PC-3 (cell line): ENCODE results near the gene THSD7A. TPM values are rescaled to one million over a fixed set of nuclear protein-coding genes. Genes with fewer than 3 reads are reported as not detected.

ENCODE experiments used
- ATAC-seq: fragments of 200-7000 bp; cut with Tn5 transposase; 2 replicates; pipeline ENCODE4 v1.9.1; 2020; ENCODE audit warnings: mild to moderate bottlenecking, moderate library complexity
- BruUV-seq: library from RNA; stranded (reverse); fragments of 400-500 nt; replicated peaks from 2 replicates; lab custom pipeline; 2021; lab: Mats Ljungman, UMichigan
- CTCF ChIA-PET: fragments of 300-600 bp; sonication (Branson Sonifier 250); formaldehyde crosslinking; loops from one replicate; lab custom pipeline; 2022; ENCODE audit warnings: antibody characterized with exemption; lab: Charles Lee
- POLR2A ChIA-PET: fragments of 300-600 bp; sonication (Branson Sonifier 250); formaldehyde crosslinking; loops from one replicate; lab custom pipeline; 2022; ENCODE audit warnings: antibody characterized with exemption; ENCODE audit not compliant: unreplicated experiment; lab: Charles Lee
- DNase-seq: peaks from one replicate; pipeline ENCODE4 v3.0.0-alpha.2; 2015
- H2AFZ ChIP-seq: fragments of 300-600 bp; sonication (generic); 2 replicates; pipeline ENCODE4 v1.6.0; 2016; ENCODE audit warnings: antibody characterized with exemption, low read length
- H3F3A ChIP-seq: fragments of 300-600 bp; sonication (generic); one replicate; pipeline ENCODE4 v1.6.0; 2017; ENCODE audit warnings: antibody characterized with exemption, low read length, control low read depth, mild to moderate bottlenecking; ENCODE audit not compliant: unreplicated experiment
- H3K27ac ChIP-seq: fragments of 300-600 bp; sonication (generic); 2 replicates; pipeline ENCODE4 v1.5.1; 2016; ENCODE audit warnings: mild to moderate bottlenecking, low read length
- H3K27me3 ChIP-seq: fragments of 300-600 bp; sonication (generic); 2 replicates; pipeline ENCODE4 v1.6.1; 2016; ENCODE audit warnings: low read length, mixed read lengths
- H3K36me3 ChIP-seq: fragments of 300-600 bp; sonication (generic); 2 replicates; pipeline ENCODE4 v1.6.1; 2016; ENCODE audit warnings: low read depth, mixed run types, low read length, mixed read lengths
- H3K4me1 ChIP-seq: fragments of 300-600 bp; sonication (generic); 2 replicates; pipeline ENCODE4 v1.5.1; 2016; ENCODE audit warnings: low read length; ENCODE audit not compliant: insufficient read depth
- H3K4me2 ChIP-seq: fragments of 300-600 bp; sonication (generic); 2 replicates; pipeline ENCODE4 v1.6.0; 2016; ENCODE audit warnings: low read length
- H3K4me3 ChIP-seq: fragments of 300-600 bp; sonication (generic); 2 replicates; pipeline ENCODE4 v1.5.1; 2016; ENCODE audit warnings: mild to moderate bottlenecking, low read length, mixed read lengths
- H3K79me2 ChIP-seq: fragments of 300-600 bp; sonication (generic); 2 replicates; pipeline ENCODE4 v1.6.1; 2017; ENCODE audit warnings: low read length, mixed read lengths
- H3K9ac ChIP-seq: fragments of 300-600 bp; sonication (generic); 2 replicates; pipeline ENCODE4 v1.6.0; 2016; ENCODE audit warnings: mild to moderate bottlenecking, low read length
- H3K9me2 ChIP-seq: fragments of 300-600 bp; sonication (generic); replicated peaks from 2 replicates; pipeline ENCODE4 v1.6.1; 2016; ENCODE audit warnings: mixed run types, low read length, mixed read lengths
- H3K9me3 ChIP-seq: fragments of 300-600 bp; sonication (generic); 2 replicates; pipeline ENCODE4 v1.6.1; 2016; ENCODE audit warnings: low read length, mixed read lengths
- H4K20me1 ChIP-seq: fragments of 300-600 bp; sonication (generic); 2 replicates; pipeline ENCODE4 v1.6.1; 2016; ENCODE audit warnings: low read length, mixed read lengths
- EZH2 ChIP-seq: fragments of 300-600 bp; sonication (generic); IDR thresholded peaks from one replicate; pipeline ENCODE4 v1.6.1; 2017; ENCODE audit warnings: antibody characterized with exemption, mild to moderate bottlenecking, low read length; ENCODE audit not compliant: unreplicated experiment
- EZH2phosphoT487 ChIP-seq: fragments of 300-600 bp; sonication (generic); IDR thresholded peaks from 2 replicates; pipeline ENCODE4 v1.6.1; 2018; ENCODE audit warnings: mild to moderate bottlenecking, antibody characterized with exemption, low read length, borderline replicate concordance
- intact Hi-C: fragments of 100-400 bp; cut with micrococcal nuclease; formaldehyde crosslinking; loops from 2 replicates; pipeline ENCODE4 v1.9.0; 2023
- total RNA-seq: library from RNA; depleted of rRNA; stranded (reverse); fragments of >200 nt; gene quantifications from 2 replicates; pipeline ENCODE4 v1.2.3, GENCODE V29; 2014
- TF ChIP-seq, protein P1 (sequence below): fragments of 300-600 bp; sonication (generic); conservative IDR thresholded peaks from 2 replicates; pipeline ENCODE4 v1.5.1; 2017; ENCODE audit warnings: antibody characterized with exemption, low read depth, mild to moderate bottlenecking, low read length

The THSD7A gene
- total RNA-seq, 1 experiment from 2014 or later = 0.04 TPM

DNA sequence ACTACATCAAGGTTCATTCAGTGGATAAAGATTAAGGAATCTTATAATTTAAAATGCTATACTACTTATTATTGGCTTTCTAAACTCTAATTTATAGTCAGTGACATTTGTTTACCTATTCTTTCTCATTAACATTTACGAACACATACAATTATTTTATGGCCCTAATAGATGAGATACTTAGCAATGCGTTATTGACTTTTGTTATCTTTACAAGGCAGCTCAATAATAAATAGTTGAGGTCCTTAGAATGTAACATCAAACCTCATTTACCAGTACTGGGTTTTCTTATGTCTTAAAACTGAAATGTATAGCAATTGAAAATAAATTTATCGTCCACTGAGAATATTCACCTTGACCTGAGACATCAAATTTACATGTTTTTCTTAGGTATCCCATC, 89.0 kb downstream of the THSD7A start:
- no peak overlapping the region for H3K27ac ChIP-seq
- no peak overlapping the region for H2AFZ ChIP-seq
- TF ChIP-seq, protein P1, sequence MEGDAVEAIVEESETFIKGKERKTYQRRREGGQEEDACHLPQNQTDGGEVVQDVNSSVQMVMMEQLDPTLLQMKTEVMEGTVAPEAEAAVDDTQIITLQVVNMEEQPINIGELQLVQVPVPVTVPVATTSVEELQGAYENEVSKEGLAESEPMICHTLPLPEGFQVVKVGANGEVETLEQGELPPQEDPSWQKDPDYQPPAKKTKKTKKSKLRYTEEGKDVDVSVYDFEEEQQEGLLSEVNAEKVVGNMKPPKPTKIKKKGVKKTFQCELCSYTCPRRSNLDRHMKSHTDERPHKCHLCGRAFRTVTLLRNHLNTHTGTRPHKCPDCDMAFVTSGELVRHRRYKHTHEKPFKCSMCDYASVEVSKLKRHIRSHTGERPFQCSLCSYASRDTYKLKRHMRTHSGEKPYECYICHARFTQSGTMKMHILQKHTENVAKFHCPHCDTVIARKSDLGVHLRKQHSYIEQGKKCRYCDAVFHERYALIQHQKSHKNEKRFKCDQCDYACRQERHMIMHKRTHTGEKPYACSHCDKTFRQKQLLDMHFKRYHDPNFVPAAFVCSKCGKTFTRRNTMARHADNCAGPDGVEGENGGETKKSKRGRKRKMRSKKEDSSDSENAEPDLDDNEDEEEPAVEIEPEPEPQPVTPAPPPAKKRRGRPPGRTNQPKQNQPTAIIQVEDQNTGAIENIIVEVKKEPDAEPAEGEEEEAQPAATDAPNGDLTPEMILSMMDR = no peak
- TF ChIP-seq EZH2phosphoT487 (no peak), EZH2 (no peak)
- ATAC-seq (no peak), DNase-seq (no peak)
- H3K4me2 ChIP-seq = no peak overlapping the region
- no peak overlapping the region for H3K4me3 ChIP-seq
- no peaks in the 10 kb centered on the region for H3K9me2 ChIP-seq
- ChIA-PET CTCF (no interaction called here), POLR2A (no interaction called here)
- no peaks in the 10 kb centered on the region for H3K27me3 ChIP-seq
- no TSS peak for BruUV-seq
- H3F3A ChIP-seq = no peaks in the 10 kb centered on the region
- H3K4me1 ChIP-seq = peaks cover 36% of the 10 kb centered on the region
- H3K9ac ChIP-seq = no peak overlapping the region
- no peaks in the 10 kb centered on the region for H3K79me2 ChIP-seq
- no peaks in the 10 kb centered on the region for H4K20me1 ChIP-seq
- intact Hi-C loops = no loop called here
- H3K9me3 ChIP-seq = no peaks in the 10 kb centered on the region
- no peaks in the 10 kb centered on the region for H3K36me3 ChIP-seq

DNA sequence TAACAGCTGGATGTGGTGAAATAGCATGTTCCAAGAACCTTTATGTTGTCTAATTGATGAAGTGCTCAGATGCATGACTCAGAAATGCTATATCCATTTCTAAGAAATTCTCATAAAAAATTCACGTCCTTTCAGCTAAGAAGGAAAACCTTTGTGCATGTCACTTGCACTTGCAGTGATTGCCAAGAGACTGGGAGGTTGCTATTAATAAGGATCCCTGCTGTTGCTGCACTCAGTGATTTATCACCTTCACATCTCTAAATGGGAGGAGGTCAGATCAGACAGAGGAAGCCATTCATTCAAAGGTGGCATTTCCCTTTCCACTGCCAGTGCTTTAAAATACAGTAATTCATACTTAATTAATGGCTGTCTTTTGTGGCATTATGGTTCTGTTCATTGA, 89.5 kb downstream of the THSD7A start:
- ATAC-seq (peak; percentile 59), DNase-seq (peak; percentile 26)
- H3K9me2 ChIP-seq = no peaks in the 10 kb centered on the region
- no peaks in the 10 kb centered on the region for H3K27me3 ChIP-seq
- H3K9ac ChIP-seq = no peak overlapping the region
- no peaks in the 10 kb centered on the region for H3K9me3 ChIP-seq
- H3K4me1 ChIP-seq = peaks cover 33% of the 10 kb centered on the region
- TF ChIP-seq EZH2phosphoT487 (no peak), EZH2 (no peak)
- H4K20me1 ChIP-seq = no peaks in the 10 kb centered on the region
- H2AFZ ChIP-seq = no peak overlapping the region
- intact Hi-C loops = no loop called here
- no peaks in the 10 kb centered on the region for H3F3A ChIP-seq
- ChIA-PET CTCF (no interaction called here), POLR2A (no interaction called here)
- H3K36me3 ChIP-seq = no peaks in the 10 kb centered on the region
- BruUV-seq = no TSS peak
- H3K4me3 ChIP-seq = no peak overlapping the region
- no peak overlapping the region for H3K4me2 ChIP-seq
- H3K79me2 ChIP-seq = no peaks in the 10 kb centered on the region
- no peak overlapping the region for H3K27ac ChIP-seq

GRCh38 chr7:11737723-11738122, 94.3 kb downstream of the THSD7A start:
- POLR2A ChIA-PET = no interaction called here

More at GRCh38 chr7:11737723-11738122, 94.3 kb downstream of the THSD7A start:
- no TSS peak for BruUV-seq
- Histone ChIP-seq H3K36me3 (no peaks in the 10 kb centered on the region), H3K27me3 (no peaks in the 10 kb centered on the region), H3K27ac (peak overlapping the region; percentile 57), H3K9ac (no peak overlapping the region), H2AFZ (no peak overlapping the region), H3F3A (no peaks in the 10 kb centered on the region), H3K9me3 (no peaks in the 10 kb centered on the region), H3K79me2 (no peaks in the 10 kb centered on the region), H3K9me2 (no peaks in the 10 kb centered on the region), H3K4me3 (no peak overlapping the region), H3K4me1 (peaks cover 20% of the 10 kb centered on the region), H4K20me1 (no peaks in the 10 kb centered on the region), H3K4me2 (peak overlapping the region; percentile 13; the same call in 1 of the 2 replicates)
- peak; percentile 89 for ATAC-seq
- CTCF ChIA-PET = interaction anchor here (0.5 kb wide), 1 partner anchor 629 kb away, joined by 3 read pairs; no protein-coding TSS in a partner anchor
- intact Hi-C loops = no loop called here
- TF ChIP-seq EZH2 (no peak), EZH2phosphoT487 (no peak)
- TF ChIP-seq, protein P1 = no peak
- peak; percentile 74 for DNase-seq
